ENCODE data around the gene PCBP3.
"Not testable (repeated sequence)": the region's sequence is repeated elsewhere in the genome, so short reads cannot be mapped to it uniquely, and the experiment has no call there.

The PCBP3 gene

GRCh38 chr21:45844181-45844580 is 200.7 kb downstream of the PCBP3 start:
- no peak for DNase-seq (ENCODE audit: low read depth, low spot score)
- no peak overlapping the region for H3K4me3 ChIP-seq (ENCODE audit: low read length)

GRCh38 chr21:45845063-45845769 is 201.7 kb downstream of the PCBP3 start:
- DNase-seq (ENCODE audit: low read depth, low spot score): peak; percentile 73
- H3K4me3 ChIP-seq (ENCODE audit: low read length): no peak overlapping the region

- no peak overlapping the region for H3K4me3 ChIP-seq (ENCODE audit: low read length)
- DNase-seq (ENCODE audit: low read depth, low spot score): no peak
Observed at GRCh38 chr21:45845770-45846090, 202.2 kb downstream of the PCBP3 start.

- H3K4me3 ChIP-seq (ENCODE audit: low read length): no peak overlapping the region
- DNase-seq (ENCODE audit: low read depth, low spot score): no peak
Observed at GRCh38 chr21:45846373-45847160, 203.0 kb downstream of the PCBP3 start.

GRCh38 chr21:45847870-45848269 is 204.3 kb downstream of the PCBP3 start:
- no peak overlapping the region for H3K4me3 ChIP-seq (ENCODE audit: low read length)
- DNase-seq (ENCODE audit: low read depth, low spot score): no peak

- DNase-seq (ENCODE audit: low read depth, low spot score): no peak
Observed at GRCh38 chr21:45848331-45848730, 204.8 kb downstream of the PCBP3 start.

GRCh38 chr21:45848805-45849204 is 205.3 kb downstream of the PCBP3 start:
- DNase-seq (ENCODE audit: low read depth, low spot score): no peak
- no peak overlapping the region for H3K4me3 ChIP-seq (ENCODE audit: low read length)

More at GRCh38 chr21:45848331-45848730, 204.8 kb downstream of the PCBP3 start:
- H3K4me3 ChIP-seq (ENCODE audit: low read length): no peak overlapping the region

GRCh38 chr21:45849651-45850050 is 206.1 kb downstream of the PCBP3 start:
- DNase-seq (ENCODE audit: low read depth, low spot score): no peak
- H3K4me3 ChIP-seq (ENCODE audit: low read length): no peak overlapping the region

- H3K4me3 ChIP-seq (ENCODE audit: low read length): no peak overlapping the region
- DNase-seq (ENCODE audit: low read depth, low spot score): no peak
Observed at GRCh38 chr21:45850181-45850580, 206.7 kb downstream of the PCBP3 start.

GRCh38 chr21:45852386-45852785 is 208.9 kb downstream of the PCBP3 start:
- H3K4me3 ChIP-seq (ENCODE audit: low read length); DNase-seq (ENCODE audit: low read depth, low spot score): not testable (repeated sequence)

- no peak for DNase-seq (ENCODE audit: low read depth, low spot score)
- no peak overlapping the region for H3K4me3 ChIP-seq (ENCODE audit: low read length)
Observed at GRCh38 chr21:45852886-45853400, 209.4 kb downstream of the PCBP3 start.

GRCh38 chr21:45853703-45854342 is 210.3 kb downstream of the PCBP3 start:
- no peak overlapping the region for H3K4me3 ChIP-seq (ENCODE audit: low read length)
- no peak for DNase-seq (ENCODE audit: low read depth, low spot score)

- DNase-seq (ENCODE audit: low read depth, low spot score): no peak
Observed at GRCh38 chr21:45854690-45855247, 211.2 kb downstream of the PCBP3 start.

GRCh38 chr21:45855248-45855811 is 211.8 kb downstream of the PCBP3 start:
- no peak for DNase-seq (ENCODE audit: low read depth, low spot score)
- H3K4me3 ChIP-seq (ENCODE audit: low read length): no peak overlapping the region

More at GRCh38 chr21:45854690-45855247, 211.2 kb downstream of the PCBP3 start:
- H3K4me3 ChIP-seq (ENCODE audit: low read length): no peak overlapping the region

- no peak overlapping the region for H3K4me3 ChIP-seq (ENCODE audit: low read length)
- DNase-seq (ENCODE audit: low read depth, low spot score): no peak
Observed at GRCh38 chr21:45856442-45856841, 212.9 kb downstream of the PCBP3 start.

GRCh38 chr21:45856906-45857305 is 213.4 kb downstream of the PCBP3 start:
- DNase-seq (ENCODE audit: low read depth, low spot score): no peak
- H3K4me3 ChIP-seq (ENCODE audit: low read length): no peak overlapping the region

- no peak overlapping the region for H3K4me3 ChIP-seq (ENCODE audit: low read length)
- no peak for DNase-seq (ENCODE audit: low read depth, low spot score)
Observed at GRCh38 chr21:45857761-45858160, 214.2 kb downstream of the PCBP3 start.

- no peak overlapping the region for H3K4me3 ChIP-seq (ENCODE audit: low read length)
- no peak for DNase-seq (ENCODE audit: low read depth, low spot score)
Observed at GRCh38 chr21:45858180-45858579, 214.7 kb downstream of the PCBP3 start.

- H3K4me3 ChIP-seq (ENCODE audit: low read length): no peak overlapping the region
- no peak for DNase-seq (ENCODE audit: low read depth, low spot score)
Observed at GRCh38 chr21:45859041-45859761, 215.7 kb downstream of the PCBP3 start.

Data from Jurkat, Clone E6-1 (cell line).